WTC11 (cell line): ENCODE data around the gene TAB3. TPM values are rescaled to one million over a fixed set of nuclear protein-coding genes. Genes with fewer than 3 reads are reported as not detected.

Source experiments
- ATAC-seq: fragments of 200-7000 bp; cut with Tn5 transposase; 2 replicates; pipeline ENCODE4 v1.10.0; 2021; ENCODE audit warnings: mild to moderate bottlenecking, moderate library complexity
- CTCF ChIA-PET: fragments of 300-600 bp; sonication (Branson Sonifier 250); formaldehyde crosslinking; loops from one replicate; lab custom pipeline; 2021; ENCODE audit warnings: antibody characterized with exemption; lab: Charles Lee
- POLR2A ChIA-PET: fragments of 350-600 bp; sonication (Branson Sonifier 250); formaldehyde crosslinking; loops from one replicate; lab custom pipeline; 2021; ENCODE audit warnings: antibody characterized with exemption; lab: Charles Lee
- DNase-seq: peaks from one replicate; pipeline ENCODE4 v3.0.0; 2021; ENCODE audit warnings: low spot score
- H3K27ac Mint-ChIP-seq: 2 replicates; pipeline ENCODE4 v1.8.0; 2021; ENCODE audit warnings: mixed read lengths
- H3K27me3 Mint-ChIP-seq: 2 replicates; pipeline ENCODE4 v1.8.0; 2021; ENCODE audit warnings: low read depth, mild to moderate bottlenecking, moderate library complexity, mixed read lengths
- H3K36me3 Mint-ChIP-seq: 2 replicates; pipeline ENCODE4 v1.8.0; 2021; ENCODE audit warnings: mixed read lengths
- H3K4me1 Mint-ChIP-seq: 2 replicates; pipeline ENCODE4 v1.8.0; 2022; ENCODE audit warnings: mixed read lengths
- H3K4me3 Mint-ChIP-seq: 2 replicates; pipeline ENCODE4 v1.8.0; 2021; ENCODE audit warnings: mild to moderate bottlenecking, moderate library complexity, mixed read lengths
- H3K9me3 Mint-ChIP-seq: 2 replicates; pipeline ENCODE4 v1.8.0; 2021; ENCODE audit warnings: mixed read lengths
- CREB1 ChIP-seq: sonication (generic); formaldehyde crosslinking; IDR thresholded peaks from 2 replicates; pipeline ENCODE4 v1.8.0; 2023; ENCODE audit warnings: mild to moderate bottlenecking, missing genetic modification reagents
- GABPB1 ChIP-seq: sonication (generic); formaldehyde crosslinking; IDR thresholded peaks from 2 replicates; pipeline ENCODE4 v1.8.1; 2023; ENCODE audit warnings: mild to moderate bottlenecking, missing genetic modification reagents
- GTF2I ChIP-seq: fragments of 250-450 bp; sonication (Bioruptor Pico); conservative IDR thresholded peaks from 2 replicates; pipeline ENCODE4 v1.4.0; 2021; ENCODE audit warnings: mild to moderate bottlenecking
- HMGA2 ChIP-seq: fragments of 250-450 bp; sonication (Bioruptor Pico); IDR thresholded peaks from 2 replicates; pipeline ENCODE4 v1.4.0; 2021; ENCODE audit warnings: mild to moderate bottlenecking, moderate library complexity
- MXD4 ChIP-seq: fragments of 250-450 bp; sonication (Bioruptor Pico); IDR thresholded peaks from 2 replicates; pipeline ENCODE4 v1.8.0; 2021; ENCODE audit warnings: mild to moderate bottlenecking, moderate library complexity, borderline replicate concordance
- MYBL2 ChIP-seq: sonication (generic); formaldehyde crosslinking; IDR thresholded peaks from 2 replicates; pipeline ENCODE4 v1.8.1; 2023; ENCODE audit warnings: mild to moderate bottlenecking, moderate library complexity, missing genetic modification reagents
- NFATC4 ChIP-seq: fragments of 250-450 bp; sonication (Bioruptor Pico); IDR thresholded peaks from 2 replicates; pipeline ENCODE4 v1.9.0; 2021; ENCODE audit warnings: mild to moderate bottlenecking
- NFYB ChIP-seq: sonication (generic); formaldehyde crosslinking; conservative IDR thresholded peaks from 2 replicates; pipeline ENCODE4 v1.8.0; 2022; ENCODE audit warnings: low read depth, missing genetic modification reagents
- NR3C1 ChIP-seq: sonication (generic); formaldehyde crosslinking; conservative IDR thresholded peaks from 2 replicates; pipeline ENCODE4 v1.8.1; 2023; ENCODE audit warnings: low read depth, mild to moderate bottlenecking, missing genetic modification reagents
- PRRX2 ChIP-seq: fragments of 250-450 bp; sonication (Bioruptor Pico); IDR thresholded peaks from 2 replicates; pipeline ENCODE4 v1.8.0; 2021; ENCODE audit warnings: mild to moderate bottlenecking
- SMAD4 ChIP-seq: sonication (generic); formaldehyde crosslinking; IDR thresholded peaks from 2 replicates; pipeline ENCODE4 v1.8.0; 2022; ENCODE audit warnings: mild to moderate bottlenecking, missing genetic modification reagents
- ZNF138 ChIP-seq: sonication (generic); formaldehyde crosslinking; conservative IDR thresholded peaks from 2 replicates; pipeline ENCODE4 v1.8.1; 2022; ENCODE audit warnings: mild to moderate bottlenecking, moderate library complexity, missing genetic modification reagents
- ZNF317 ChIP-seq: sonication (generic); formaldehyde crosslinking; IDR thresholded peaks from 2 replicates; pipeline ENCODE4 v1.8.1; 2023; ENCODE audit warnings: low read depth, mild to moderate bottlenecking, moderate library complexity, missing genetic modification reagents, borderline replicate concordance
- ZNF416 ChIP-seq: fragments of 250-450 bp; sonication (Bioruptor Pico); IDR thresholded peaks from 2 replicates; pipeline ENCODE4 v1.9.0; 2021; ENCODE audit warnings: mild to moderate bottlenecking, inconsistent platforms
- total RNA-seq: library from RNA; stranded (reverse); gene quantifications from 3 replicates; pipeline ENCODE4 v1.2.3, GENCODE V29; 2021
- TF ChIP-seq, protein P1 (sequence below): sonication (generic); formaldehyde crosslinking; IDR thresholded peaks from 2 replicates; pipeline ENCODE4 v1.8.0; 2022; ENCODE audit warnings: mild to moderate bottlenecking, missing genetic modification reagents
- TF ChIP-seq, protein P2 (sequence below): fragments of 250-450 bp; sonication (Bioruptor Pico); conservative IDR thresholded peaks from 2 replicates; pipeline ENCODE4 v1.9.0; 2021; ENCODE audit warnings: mild to moderate bottlenecking
- TF ChIP-seq, protein P3 (sequence below): sonication (generic); formaldehyde crosslinking; IDR thresholded peaks from 2 replicates; pipeline ENCODE4 v1.8.1; 2022; ENCODE audit warnings: mild to moderate bottlenecking, moderate library complexity, missing genetic modification reagents
- TF ChIP-seq, protein P4 (sequence below): fragments of 250-450 bp; sonication (Bioruptor Pico); IDR thresholded peaks from 2 replicates; pipeline ENCODE4 v2.1.2; 2022; ENCODE audit warnings: mild to moderate bottlenecking, moderate library complexity
- TF ChIP-seq, protein P5 (sequence below): fragments of 250-450 bp; sonication (Bioruptor Pico); IDR thresholded peaks from 2 replicates; pipeline ENCODE4 v1.9.0; 2021; ENCODE audit warnings: mild to moderate bottlenecking
- TF ChIP-seq, protein P6 (sequence below): sonication (generic); formaldehyde crosslinking; IDR thresholded peaks from 2 replicates; pipeline ENCODE4 v1.8.0; 2022; ENCODE audit warnings: missing genetic modification reagents

Gene TAB3
- total RNA-seq, 1 experiment from 2014 or later: 12.0 TPM

DNA sequence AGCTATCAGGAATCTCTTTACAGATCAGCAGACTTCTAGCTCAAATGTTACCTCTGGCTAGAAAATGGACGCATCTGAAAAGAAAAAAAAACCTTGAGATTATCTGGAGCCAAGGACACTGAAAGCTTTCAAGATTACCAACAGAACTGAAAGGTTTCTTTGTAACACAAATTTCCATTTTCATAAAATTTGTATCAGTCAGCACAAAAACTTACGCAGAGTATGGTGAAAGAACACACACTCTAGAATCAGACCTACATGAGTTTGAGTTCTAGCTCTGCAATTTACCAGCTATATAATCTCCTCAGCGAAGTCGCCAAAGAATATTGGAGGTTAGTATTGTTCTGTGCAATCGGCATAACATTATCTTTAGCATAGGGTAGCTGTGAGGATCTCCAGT, 1.8 kb downstream of the TAB3 start (continued):
- TF ChIP-seq, protein P1, sequence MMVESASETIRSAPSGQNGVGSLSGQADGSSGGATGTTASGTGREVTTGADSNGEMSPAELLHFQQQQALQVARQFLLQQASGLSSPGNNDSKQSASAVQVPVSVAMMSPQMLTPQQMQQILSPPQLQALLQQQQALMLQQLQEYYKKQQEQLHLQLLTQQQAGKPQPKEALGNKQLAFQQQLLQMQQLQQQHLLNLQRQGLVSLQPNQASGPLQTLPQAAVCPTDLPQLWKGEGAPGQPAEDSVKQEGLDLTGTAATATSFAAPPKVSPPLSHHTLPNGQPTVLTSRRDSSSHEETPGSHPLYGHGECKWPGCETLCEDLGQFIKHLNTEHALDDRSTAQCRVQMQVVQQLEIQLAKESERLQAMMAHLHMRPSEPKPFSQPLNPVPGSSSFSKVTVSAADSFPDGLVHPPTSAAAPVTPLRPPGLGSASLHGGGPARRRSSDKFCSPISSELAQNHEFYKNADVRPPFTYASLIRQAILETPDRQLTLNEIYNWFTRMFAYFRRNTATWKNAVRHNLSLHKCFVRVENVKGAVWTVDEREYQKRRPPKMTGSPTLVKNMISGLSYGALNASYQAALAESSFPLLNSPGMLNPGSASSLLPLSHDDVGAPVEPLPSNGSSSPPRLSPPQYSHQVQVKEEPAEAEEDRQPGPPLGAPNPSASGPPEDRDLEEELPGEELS: no peak
- TF ChIP-seq PRRX2 (CRISPR knock-in tag): no peak
- TF ChIP-seq, protein P2, sequence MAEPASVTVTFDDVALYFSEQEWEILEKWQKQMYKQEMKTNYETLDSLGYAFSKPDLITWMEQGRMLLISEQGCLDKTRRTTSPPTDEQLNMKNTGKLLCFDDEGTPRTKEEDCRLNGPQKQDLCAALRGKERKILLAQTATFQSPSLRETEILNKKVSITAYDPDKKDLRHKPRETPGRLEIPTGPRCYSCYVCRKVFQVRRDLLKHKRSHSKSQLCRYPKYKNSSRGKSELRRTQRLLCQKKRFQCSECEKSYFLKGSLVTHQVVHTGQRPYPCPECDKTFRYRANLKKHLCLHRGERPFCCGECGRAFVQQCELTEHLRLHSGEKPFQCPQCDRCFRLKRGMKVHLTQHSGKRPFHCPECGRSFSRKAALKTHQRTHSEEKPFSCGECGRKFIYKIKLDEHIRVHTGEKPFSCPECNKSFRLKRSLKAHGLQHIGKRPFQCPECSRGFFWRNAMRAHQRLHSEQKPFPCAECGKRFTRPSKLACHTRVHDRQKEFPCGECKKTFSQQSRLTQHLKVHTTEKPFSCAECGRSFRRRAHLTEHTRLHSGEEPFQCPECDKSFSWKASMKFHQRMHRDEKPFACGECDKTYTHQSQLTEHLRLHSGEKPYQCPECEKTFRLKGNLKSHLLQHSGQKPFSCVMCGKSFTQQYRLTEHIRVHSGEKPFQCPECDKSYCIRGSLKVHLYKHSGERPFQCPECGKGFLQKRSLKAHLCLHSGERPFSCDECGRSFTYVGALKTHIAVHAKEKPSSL: no peak
- TF ChIP-seq HMGA2 (CRISPR knock-in tag): no peak
- TF ChIP-seq, all 79 proteins: peak for 0

DNA sequence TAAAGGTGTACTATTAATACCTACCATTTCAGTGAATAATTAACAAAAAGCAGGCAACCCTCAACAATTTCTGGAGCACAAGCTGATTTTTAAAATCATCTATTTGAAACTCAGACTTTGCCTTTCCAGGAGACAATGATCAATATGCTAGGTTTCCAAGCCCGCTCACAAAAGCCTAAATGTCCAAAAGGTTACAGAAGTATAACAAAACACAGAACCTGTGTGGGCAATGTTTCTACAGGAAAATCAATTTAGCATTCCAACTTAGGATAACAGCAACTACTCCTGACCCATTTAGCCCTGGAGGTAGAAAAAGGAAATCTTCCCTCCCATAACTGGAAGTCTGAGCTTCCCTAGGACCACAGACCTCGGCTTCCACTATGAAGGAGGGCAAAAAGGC, 3.9 kb downstream of the TAB3 start:
- DNase-seq: no peak
- CTCF ChIA-PET: interaction anchor here (1.5 kb wide), 1 partner anchor 150 kb away, joined by 4 read pairs; no protein-coding TSS in a partner anchor
- no peaks in the 10 kb centered on the region for H3K9me3 Mint-ChIP-seq
- no peak for TF ChIP-seq NR3C1 (CRISPR knock-in tag)
- TF ChIP-seq SMAD4 (CRISPR knock-in tag): no peak
- no peak for TF ChIP-seq NFATC4
- TF ChIP-seq ZNF138 (CRISPR knock-in tag): no peak
- TF ChIP-seq, all 79 proteins: peak for 0
- H3K36me3 Mint-ChIP-seq: no peaks in the 10 kb centered on the region
- no peaks in the 10 kb centered on the region for H3K27me3 Mint-ChIP-seq
- POLR2A ChIA-PET: interaction anchor here (0.5 kb wide), 1 partner anchor 372 kb away, joined by 3 read pairs; no protein-coding TSS in a partner anchor
- ATAC-seq: no peak
- H3K4me3 Mint-ChIP-seq: no peak overlapping the region
- no peak overlapping the region for H3K27ac Mint-ChIP-seq
- peaks cover 15% of the 10 kb centered on the region for H3K4me1 Mint-ChIP-seq

DNA sequence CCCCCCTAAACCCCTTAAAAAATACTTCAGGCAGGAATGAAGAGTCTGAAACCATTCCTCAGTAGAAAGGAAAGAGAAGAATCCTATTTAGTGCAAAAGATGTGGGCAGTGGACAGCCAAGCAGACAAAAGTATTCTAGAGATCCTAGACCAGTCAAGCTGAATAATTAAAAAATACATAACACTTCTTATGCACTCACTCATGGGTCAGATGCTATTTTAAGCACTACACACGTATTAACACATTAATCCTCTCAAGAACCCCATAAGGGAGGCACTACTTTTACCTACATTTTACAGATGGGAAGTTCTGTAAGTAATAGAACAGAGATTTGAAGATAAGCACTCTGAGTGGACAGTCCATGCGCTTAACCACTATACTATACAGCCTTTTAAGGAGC, 5.9 kb downstream of the TAB3 start:
- ChIA-PET CTCF (no interaction called here), POLR2A (no interaction called here)
- TF ChIP-seq MYBL2 (CRISPR knock-in tag): no peak
- TF ChIP-seq CREB1 (CRISPR knock-in tag): no peak
- TF ChIP-seq, protein P3, sequence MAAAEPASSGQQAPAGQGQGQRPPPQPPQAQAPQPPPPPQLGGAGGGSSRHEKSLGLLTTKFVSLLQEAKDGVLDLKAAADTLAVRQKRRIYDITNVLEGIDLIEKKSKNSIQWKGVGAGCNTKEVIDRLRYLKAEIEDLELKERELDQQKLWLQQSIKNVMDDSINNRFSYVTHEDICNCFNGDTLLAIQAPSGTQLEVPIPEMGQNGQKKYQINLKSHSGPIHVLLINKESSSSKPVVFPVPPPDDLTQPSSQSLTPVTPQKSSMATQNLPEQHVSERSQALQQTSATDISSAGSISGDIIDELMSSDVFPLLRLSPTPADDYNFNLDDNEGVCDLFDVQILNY (CRISPR knock-in tag): no peak
- TF ChIP-seq MXD4 (CRISPR knock-in tag): no peak
- no peak for TF ChIP-seq GABPB1
- TF ChIP-seq GTF2I (CRISPR knock-in tag): no peak
- no peak for TF ChIP-seq ZNF317 (CRISPR knock-in tag)
- H3K4me3 Mint-ChIP-seq: no peak overlapping the region
- H3K36me3 Mint-ChIP-seq: no peaks in the 10 kb centered on the region
- peaks cover 13% of the 10 kb centered on the region for H3K4me1 Mint-ChIP-seq
- H3K27me3 Mint-ChIP-seq: no peaks in the 10 kb centered on the region
- DNase-seq (no peak), ATAC-seq (no peak)
- no peak overlapping the region for H3K27ac Mint-ChIP-seq
- no peaks in the 10 kb centered on the region for H3K9me3 Mint-ChIP-seq

DNA sequence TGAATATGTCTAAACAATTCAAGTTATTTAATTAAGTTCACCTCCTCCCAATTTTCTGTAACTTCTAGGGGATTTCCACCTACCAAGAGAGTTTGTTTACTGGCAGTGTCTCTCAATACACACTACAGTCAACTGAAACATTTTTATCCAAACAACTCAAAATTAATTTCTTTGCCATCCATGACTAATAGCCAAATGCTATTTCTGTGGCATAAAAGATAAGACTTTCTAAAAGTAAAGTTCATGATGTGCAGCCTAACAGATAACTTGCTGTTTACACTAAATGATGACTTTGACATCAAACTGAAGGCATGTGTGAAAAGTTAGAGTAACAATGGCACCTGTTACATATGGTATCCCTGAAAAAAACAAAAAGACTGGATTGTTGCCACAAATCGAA, 7.3 kb downstream of the TAB3 start:
- ATAC-seq (no peak), DNase-seq (no peak)
- Mint-ChIP-seq H3K4me1 (peaks cover 16% of the 10 kb centered on the region), H3K27me3 (no peaks in the 10 kb centered on the region), H3K9me3 (no peaks in the 10 kb centered on the region), H3K4me3 (no peak overlapping the region), H3K27ac (no peak overlapping the region), H3K36me3 (no peaks in the 10 kb centered on the region)
- POLR2A ChIA-PET: no interaction called here
- CTCF ChIA-PET: no interaction called here
- TF ChIP-seq, protein P4, sequence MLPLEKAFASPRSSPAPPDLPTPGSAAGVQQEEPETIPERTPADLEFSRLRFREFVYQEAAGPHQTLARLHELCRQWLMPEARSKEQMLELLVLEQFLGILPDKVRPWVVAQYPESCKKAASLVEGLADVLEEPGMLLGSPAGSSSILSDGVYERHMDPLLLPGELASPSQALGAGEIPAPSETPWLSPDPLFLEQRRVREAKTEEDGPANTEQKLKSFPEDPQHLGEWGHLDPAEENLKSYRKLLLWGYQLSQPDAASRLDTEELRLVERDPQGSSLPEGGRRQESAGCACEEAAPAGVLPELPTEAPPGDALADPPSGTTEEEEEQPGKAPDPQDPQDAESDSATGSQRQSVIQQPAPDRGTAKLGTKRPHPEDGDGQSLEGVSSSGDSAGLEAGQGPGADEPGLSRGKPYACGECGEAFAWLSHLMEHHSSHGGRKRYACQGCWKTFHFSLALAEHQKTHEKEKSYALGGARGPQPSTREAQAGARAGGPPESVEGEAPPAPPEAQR (CRISPR knock-in tag): no peak
- TF ChIP-seq ZNF416 (no peak), NFYB (no peak)
- TF ChIP-seq, protein P5, sequence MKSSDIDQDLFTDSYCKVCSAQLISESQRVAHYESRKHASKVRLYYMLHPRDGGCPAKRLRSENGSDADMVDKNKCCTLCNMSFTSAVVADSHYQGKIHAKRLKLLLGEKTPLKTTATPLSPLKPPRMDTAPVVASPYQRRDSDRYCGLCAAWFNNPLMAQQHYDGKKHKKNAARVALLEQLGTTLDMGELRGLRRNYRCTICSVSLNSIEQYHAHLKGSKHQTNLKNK (CRISPR knock-in tag): no peak
- TF ChIP-seq, protein P6, sequence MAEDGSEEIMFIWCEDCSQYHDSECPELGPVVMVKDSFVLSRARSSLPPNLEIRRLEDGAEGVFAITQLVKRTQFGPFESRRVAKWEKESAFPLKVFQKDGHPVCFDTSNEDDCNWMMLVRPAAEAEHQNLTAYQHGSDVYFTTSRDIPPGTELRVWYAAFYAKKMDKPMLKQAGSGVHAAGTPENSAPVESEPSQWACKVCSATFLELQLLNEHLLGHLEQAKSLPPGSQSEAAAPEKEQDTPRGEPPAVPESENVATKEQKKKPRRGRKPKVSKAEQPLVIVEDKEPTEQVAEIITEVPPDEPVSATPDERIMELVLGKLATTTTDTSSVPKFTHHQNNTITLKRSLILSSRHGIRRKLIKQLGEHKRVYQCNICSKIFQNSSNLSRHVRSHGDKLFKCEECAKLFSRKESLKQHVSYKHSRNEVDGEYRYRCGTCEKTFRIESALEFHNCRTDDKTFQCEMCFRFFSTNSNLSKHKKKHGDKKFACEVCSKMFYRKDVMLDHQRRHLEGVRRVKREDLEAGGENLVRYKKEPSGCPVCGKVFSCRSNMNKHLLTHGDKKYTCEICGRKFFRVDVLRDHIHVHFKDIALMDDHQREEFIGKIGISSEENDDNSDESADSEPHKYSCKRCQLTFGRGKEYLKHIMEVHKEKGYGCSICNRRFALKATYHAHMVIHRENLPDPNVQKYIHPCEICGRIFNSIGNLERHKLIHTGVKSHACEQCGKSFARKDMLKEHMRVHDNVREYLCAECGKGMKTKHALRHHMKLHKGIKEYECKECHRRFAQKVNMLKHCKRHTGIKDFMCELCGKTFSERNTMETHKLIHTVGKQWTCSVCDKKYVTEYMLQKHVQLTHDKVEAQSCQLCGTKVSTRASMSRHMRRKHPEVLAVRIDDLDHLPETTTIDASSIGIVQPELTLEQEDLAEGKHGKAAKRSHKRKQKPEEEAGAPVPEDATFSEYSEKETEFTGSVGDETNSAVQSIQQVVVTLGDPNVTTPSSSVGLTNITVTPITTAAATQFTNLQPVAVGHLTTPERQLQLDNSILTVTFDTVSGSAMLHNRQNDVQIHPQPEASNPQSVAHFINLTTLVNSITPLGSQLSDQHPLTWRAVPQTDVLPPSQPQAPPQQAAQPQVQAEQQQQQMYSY: no peak
